IMR-90 (cell line): ENCODE measurements around the gene ARHGEF1. TPM values are rescaled to one million over a fixed set of nuclear protein-coding genes. Genes with fewer than 3 reads are reported as not detected.

Experiments
- ATAC-seq: fragments of 200-7000 bp; cut with Tn5 transposase; 2 replicates; pipeline ENCODE4 v1.9.1; 2020; ENCODE audit warnings: low read depth, mild to moderate bottlenecking, moderate library complexity
- BruUV-seq: library from RNA; stranded (reverse); fragments of 400-500 nt; replicated peaks from 2 replicates; lab custom pipeline; 2021; lab: Mats Ljungman, UMichigan
- CTCF ChIA-PET: fragments of 300-600 bp; formaldehyde crosslinking; extraction: SDS; loops from one replicate; lab custom pipeline; 2021; ENCODE audit warnings: antibody characterized with exemption; lab: Yijun Ruan, JAX
- POLR2A ChIA-PET: fragments of 300-600 bp; sonication (Branson Sonifier 250); formaldehyde crosslinking; loops from one replicate; lab custom pipeline; 2022; ENCODE audit warnings: antibody characterized with exemption; ENCODE audit not compliant: unreplicated experiment; lab: Charles Lee
- DNase-seq: peaks from one replicate; pipeline ENCODE4 v3.0.0; 2013
- H2AFZ ChIP-seq: replicated peaks from 2 replicates; pipeline ENCODE3; 2013; ENCODE audit warnings: low read length, mild to moderate bottlenecking; ENCODE audit not compliant: poor library complexity
- H2AK5ac ChIP-seq: 2 replicates; pipeline ENCODE4 v1.6.1; 2013; ENCODE audit warnings: low read depth, low read length, inconsistent platforms
- H2AK9ac ChIP-seq: replicated peaks from 2 replicates; pipeline ENCODE3; 2013; ENCODE audit warnings: mild to moderate bottlenecking, low read depth, low read length, moderate library complexity; ENCODE audit not compliant: poor library complexity
- H2BK120ac ChIP-seq: 2 replicates; pipeline ENCODE4 v1.6.1; 2013; ENCODE audit warnings: low read depth, low read length, inconsistent platforms
- H2BK15ac ChIP-seq: 3 replicates; pipeline ENCODE4 v1.6.1; 2013; ENCODE audit warnings: low read depth, low read length, inconsistent platforms
- H2BK20ac ChIP-seq: 2 replicates; pipeline ENCODE4 v1.6.1; 2013; ENCODE audit warnings: low read depth, mild to moderate bottlenecking, inconsistent platforms, low read length, moderate library complexity
- H2BK5ac ChIP-seq: 2 replicates; pipeline ENCODE4 v1.6.1; 2013; ENCODE audit warnings: mild to moderate bottlenecking, low read depth, low read length, inconsistent platforms; ENCODE audit not compliant: poor library complexity, severe bottlenecking
- H3K14ac ChIP-seq: replicated peaks from 2 replicates; pipeline ENCODE4 v1.6.1; 2013; ENCODE audit warnings: low read depth, low read length, inconsistent platforms
- H3K18ac ChIP-seq: 2 replicates; pipeline ENCODE4 v1.6.1; 2013; ENCODE audit warnings: low read depth, low read length, control low read depth
- H3K23ac ChIP-seq: 2 replicates; pipeline ENCODE4 v1.6.1; 2013; ENCODE audit warnings: low read depth, low read length, inconsistent platforms
- H3K27ac ChIP-seq: 2 replicates; pipeline ENCODE4 v1.5.1; 2013; ENCODE audit warnings: mild to moderate bottlenecking, control low read depth, low read length; ENCODE audit not compliant: insufficient read depth
- H3K27me3 ChIP-seq: 2 replicates; pipeline ENCODE4 v1.6.1; 2013; ENCODE audit warnings: low read length; ENCODE audit not compliant: control insufficient read depth, insufficient read depth
- H3K36me3 ChIP-seq: 2 replicates; pipeline ENCODE4 v1.6.1; 2013; ENCODE audit warnings: low read length, mixed read lengths; ENCODE audit not compliant: control insufficient read depth, insufficient read depth
- H3K4ac ChIP-seq: 2 replicates; pipeline ENCODE4 v1.6.1; 2013; ENCODE audit warnings: low read depth, low read length, inconsistent platforms
- H3K4me1 ChIP-seq: 2 replicates; pipeline ENCODE4 v1.6.1; 2013; ENCODE audit warnings: low read length, mixed read lengths; ENCODE audit not compliant: control insufficient read depth, insufficient read depth
- H3K4me2 ChIP-seq: 2 replicates; pipeline ENCODE4 v1.6.1; 2013; ENCODE audit warnings: low read depth, mild to moderate bottlenecking, control low read depth, low read length, moderate library complexity
- H3K4me3 ChIP-seq: 2 replicates; pipeline ENCODE4 v1.5.1; 2013; ENCODE audit warnings: low read depth, mild to moderate bottlenecking, control low read depth, low read length, moderate library complexity; ENCODE audit not compliant: insufficient read depth
- H3K56ac ChIP-seq: 2 replicates; pipeline ENCODE4 v1.6.1; 2013; ENCODE audit warnings: low read length, inconsistent platforms; ENCODE audit not compliant: insufficient read depth; ENCODE audit errors: extremely low read depth
- H3K79me1 ChIP-seq, 2 experiments: 2 replicates each; pipeline ENCODE4 v1.6.1; 2013; ENCODE audit warnings: low read length in 2 of 2, inconsistent platforms in 1 of 2, low read depth in 1 of 2
- H3K9ac ChIP-seq: 2 replicates; pipeline ENCODE4 v1.6.1; 2013; ENCODE audit warnings: low read depth, low read length, control low read depth
- H3K9me1 ChIP-seq: 2 replicates; pipeline ENCODE4 v1.6.1; 2013; ENCODE audit warnings: low read length, inconsistent platforms; ENCODE audit not compliant: insufficient read depth
- H3K9me3 ChIP-seq: 2 replicates; pipeline ENCODE4 v1.6.1; 2013; ENCODE audit warnings: low read length; ENCODE audit not compliant: control insufficient read depth, insufficient read depth
- H4K20me1 ChIP-seq: 2 replicates; pipeline ENCODE4 v1.6.1; 2013; ENCODE audit warnings: low read length, inconsistent platforms; ENCODE audit not compliant: insufficient read depth
- H4K5ac ChIP-seq: 2 replicates; pipeline ENCODE4 v1.6.1; 2013; ENCODE audit warnings: mild to moderate bottlenecking, low read depth, low read length, control low read depth
- H4K8ac ChIP-seq, 2 experiments: 2 replicates each; pipeline ENCODE4 v1.6.1; 2013; ENCODE audit warnings: low read depth in 2 of 2, low read length in 2 of 2, control low read depth in 1 of 2, inconsistent platforms in 1 of 2
- H4K91ac ChIP-seq: 2 replicates; pipeline ENCODE4 v1.6.1; 2013; ENCODE audit warnings: low read depth, low read length, inconsistent platforms; ENCODE audit not compliant: insufficient read depth
- CEBPB ChIP-seq: IDR thresholded peaks from 2 replicates; pipeline ENCODE4 v1.6.1; 2012; ENCODE audit warnings: low read depth, low read length, improper control_type of control experiment
- CHD1 ChIP-seq: IDR thresholded peaks from 2 replicates; pipeline ENCODE4 v1.6.1; 2012; ENCODE audit warnings: low read depth, low read length, improper control_type of control experiment
- MXI1 ChIP-seq: IDR thresholded peaks from 2 replicates; pipeline ENCODE4 v1.6.1; 2012; ENCODE audit warnings: low read depth, mild to moderate bottlenecking, low read length, moderate library complexity, borderline replicate concordance
- RAD21 ChIP-seq: IDR thresholded peaks from 2 replicates; pipeline ENCODE4 v1.6.1; 2012; ENCODE audit warnings: low read length, improper control_type of control experiment
- RCOR1 ChIP-seq: IDR thresholded peaks from 2 replicates; pipeline ENCODE4 v1.6.1; 2012; ENCODE audit warnings: mild to moderate bottlenecking, low read length, improper control_type of control experiment; ENCODE audit not compliant: insufficient replicate concordance
- SMC3 ChIP-seq: fragments of 150-350 bp; IDR thresholded peaks from 2 replicates; pipeline ENCODE4 v1.6.1; 2016; ENCODE audit warnings: low read depth, mild to moderate bottlenecking, antibody characterized with exemption, low read length, moderate library complexity
- WGBS, 2 experiments: methylation state at CpG; one replicate each; pipeline versions ENCODE4 v1.1.5 to v1.1.7; 2013; ENCODE audit warnings: missing lambda C conversion rate in 2 of 2; ENCODE audit not compliant: insufficient read length in 1 of 2; ENCODE audit errors: extremely low coverage in 2 of 2; 5-methylcytosine and 5-hydroxymethylcytosine counted together
- dilution Hi-C: fragments of 300-500 bp; cut with HindIII; formaldehyde crosslinking; loops from one replicate; pipeline ENCODE4 v1.14.3; 2018; ENCODE audit warnings: low sequenced_read_pairs; ENCODE audit not compliant: unreplicated experiment
- in situ Hi-C: fragments of 300-500 bp; cut with MboI; formaldehyde crosslinking; loops from 3 replicates; pipeline ENCODE4 v1.14.3; 2019; ENCODE audit warnings: low sequenced_read_pairs, inconsistent platforms, mixed read lengths
- intact Hi-C: fragments of 100-400 bp; cut with micrococcal nuclease; formaldehyde crosslinking; loops from 2 replicates; pipeline ENCODE4 v1.10.0; 2022
- polyA plus RNA-seq, 3 experiments: library from polyadenylated mRNA; depleted of rRNA; stranded (reverse); fragments of >200 nt; gene quantifications; 2 replicates each; pipeline ENCODE4 v1.2.3, GENCODE V29; 2012; ENCODE audit warnings: low replicate concordance in 1 of 3
- total RNA-seq: library from RNA; depleted of rRNA; stranded (reverse); fragments of >200 nt; gene quantifications from 2 replicates; pipeline ENCODE4 v1.2.3, GENCODE V29; 2012
- TF ChIP-seq, protein P1 (sequence below): conservative IDR thresholded peaks from 2 replicates; pipeline ENCODE4 v1.5.1; 2012; ENCODE audit warnings: mild to moderate bottlenecking, low read depth, low read length, improper control_type of control experiment

ARHGEF1 gene
- total and polyA plus RNA-seq, 2 of the 4 experiments (the other 2 are of a cell fraction): 11.5 to 47.1 TPM

DNA sequence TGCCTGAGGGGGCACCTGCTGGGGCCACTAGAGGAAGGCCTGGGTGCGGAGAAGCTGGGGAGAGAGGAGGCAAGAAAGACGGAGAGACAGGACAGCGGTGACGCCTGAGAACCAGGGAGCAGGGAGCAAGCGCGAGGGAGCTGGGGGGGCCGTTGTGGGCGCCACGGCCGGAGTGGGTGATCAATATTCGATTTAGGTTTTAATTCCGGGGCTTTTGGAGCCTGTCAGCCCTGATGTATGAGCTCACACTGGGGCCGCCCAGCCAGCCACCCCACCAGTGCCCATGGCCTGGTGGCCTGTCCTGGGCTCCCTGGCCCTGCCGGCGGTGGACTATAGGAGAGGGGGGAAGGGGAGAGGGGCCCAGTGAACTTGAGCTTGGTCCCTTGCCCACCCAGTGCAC, 54.0 kb downstream of the ARHGEF1 start:
- no peak overlapping the region for H3K4ac ChIP-seq
- no TSS peak for BruUV-seq
- in situ Hi-C loops: no loop called here

More for the DNA sequence above, 54.0 kb downstream of the ARHGEF1 start:
- Histone ChIP-seq H2BK120ac (no peak overlapping the region), H2AFZ (no peak overlapping the region), H3K56ac (no peak overlapping the region), H3K23ac (no peak overlapping the region), H2BK20ac (no peak overlapping the region), H4K91ac (no peak overlapping the region), H3K18ac (no peak overlapping the region), H3K14ac (no peak overlapping the region), H3K36me3 (no peaks in the 10 kb centered on the region), H3K9me1 (no peaks in the 10 kb centered on the region), H2BK5ac (no peak overlapping the region), H2BK15ac (no peak overlapping the region), H3K4me3 (no peak overlapping the region), H3K9ac (no peak overlapping the region), H3K9me3 (no peaks in the 10 kb centered on the region), H3K27ac (no peak overlapping the region), H3K4me2 (no peak overlapping the region), H3K27me3 (peaks cover 44% of the 10 kb centered on the region), H2AK5ac (no peak overlapping the region), H4K8ac (no peak overlapping the region), H3K4me1 (peaks cover 12% of the 10 kb centered on the region), H4K5ac (no peak overlapping the region), H4K20me1 (peaks cover 4% of the 10 kb centered on the region), H2AK9ac (peak overlapping the region; percentile 31), H3K79me1 (no peaks in the 10 kb centered on the region)
- intact Hi-C loops (no loop called here), dilution Hi-C loops (no loop called here)
- ATAC-seq: no peak
- ChIA-PET CTCF (interaction anchor here (0.6 to 1.2 kb wide), 2 partner anchors 15 to 63 kb away, joined by 3 to 4 read pairs; no protein-coding TSS in a partner anchor), POLR2A (no interaction called here)
- TF ChIP-seq MXI1 (no peak), CEBPB (no peak), SMC3 (no peak), RAD21 (no peak), RCOR1 (no peak), CHD1 (no peak)
- TF ChIP-seq, protein P1, sequence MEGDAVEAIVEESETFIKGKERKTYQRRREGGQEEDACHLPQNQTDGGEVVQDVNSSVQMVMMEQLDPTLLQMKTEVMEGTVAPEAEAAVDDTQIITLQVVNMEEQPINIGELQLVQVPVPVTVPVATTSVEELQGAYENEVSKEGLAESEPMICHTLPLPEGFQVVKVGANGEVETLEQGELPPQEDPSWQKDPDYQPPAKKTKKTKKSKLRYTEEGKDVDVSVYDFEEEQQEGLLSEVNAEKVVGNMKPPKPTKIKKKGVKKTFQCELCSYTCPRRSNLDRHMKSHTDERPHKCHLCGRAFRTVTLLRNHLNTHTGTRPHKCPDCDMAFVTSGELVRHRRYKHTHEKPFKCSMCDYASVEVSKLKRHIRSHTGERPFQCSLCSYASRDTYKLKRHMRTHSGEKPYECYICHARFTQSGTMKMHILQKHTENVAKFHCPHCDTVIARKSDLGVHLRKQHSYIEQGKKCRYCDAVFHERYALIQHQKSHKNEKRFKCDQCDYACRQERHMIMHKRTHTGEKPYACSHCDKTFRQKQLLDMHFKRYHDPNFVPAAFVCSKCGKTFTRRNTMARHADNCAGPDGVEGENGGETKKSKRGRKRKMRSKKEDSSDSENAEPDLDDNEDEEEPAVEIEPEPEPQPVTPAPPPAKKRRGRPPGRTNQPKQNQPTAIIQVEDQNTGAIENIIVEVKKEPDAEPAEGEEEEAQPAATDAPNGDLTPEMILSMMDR: no peak
- WGBS, 2 experiments: 70% methylated on average over 4 of the region's 15 CpGs; no CpG with 5 or more reads in 1 of the 2 experiments
- no peak for DNase-seq
